Measurements from ENCODE around the gene BRIX1.
"Not testable (repeated sequence)": the region's sequence is repeated elsewhere in the genome, so short reads cannot be mapped to it uniquely, and the experiment has no call there.

BRIX1 gene

GRCh38 chr5:34944044-34944443 lies 28.5 kb downstream of the BRIX1 start:
- in situ Hi-C loops (cut with MboI; ENCODE audit: low pct_unique_long_range_greater_than_20kb, low sequenced_read_pairs), result no loop called here
- DNase-seq, result no peak

- in situ Hi-C loops (cut with MboI; ENCODE audit: low pct_unique_long_range_greater_than_20kb, low sequenced_read_pairs), result no loop called here
These were observed 29.0 kb downstream of the BRIX1 start for GRCh38 chr5:34944460-34945047.

GRCh38 chr5:34957321-34957720 lies 41.8 kb downstream of the BRIX1 start:
- no peak for DNase-seq
- in situ Hi-C loops (cut with MboI; ENCODE audit: low pct_unique_long_range_greater_than_20kb, low sequenced_read_pairs), result no loop called here

More at GRCh38 chr5:34944460-34945047, 29.0 kb downstream of the BRIX1 start:
- DNase-seq, result no peak

GRCh38 chr5:34957857-34958690 lies 42.6 kb downstream of the BRIX1 start:
- in situ Hi-C loops (cut with MboI; ENCODE audit: low pct_unique_long_range_greater_than_20kb, low sequenced_read_pairs), result no loop called here
- DNase-seq, result peak; percentile 40

DNA sequence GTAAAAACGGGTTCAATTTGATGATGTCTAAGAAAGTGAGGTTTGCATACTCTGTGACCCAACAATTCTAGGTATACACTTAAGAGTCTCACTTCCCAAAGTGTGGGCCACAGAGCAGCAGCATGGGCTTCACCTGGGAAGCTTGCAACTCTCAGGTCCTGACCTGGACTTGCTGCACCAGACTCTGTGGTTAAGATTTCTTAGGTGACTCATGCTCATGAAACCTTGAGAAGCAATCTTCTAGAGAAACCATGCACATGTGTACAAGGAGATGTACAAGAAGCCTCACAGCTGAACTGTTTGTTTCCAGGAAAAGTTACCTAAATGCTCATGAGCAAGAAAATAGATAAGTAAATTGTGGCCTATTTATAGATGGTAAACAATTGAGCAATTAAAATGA lies 43.8 kb downstream of the BRIX1 start:
- DNase-seq, result no peak
- in situ Hi-C loops (cut with MboI; ENCODE audit: low pct_unique_long_range_greater_than_20kb, low sequenced_read_pairs), result no loop called here

- DNase-seq, result no peak
- in situ Hi-C loops (cut with MboI; ENCODE audit: low pct_unique_long_range_greater_than_20kb, low sequenced_read_pairs), result no loop called here
These were observed 52.0 kb downstream of the BRIX1 start for GRCh38 chr5:34967540-34967939.

GRCh38 chr5:34968258-34968657 lies 52.7 kb downstream of the BRIX1 start:
- in situ Hi-C loops (cut with MboI; ENCODE audit: low pct_unique_long_range_greater_than_20kb, low sequenced_read_pairs), result no loop called here
- DNase-seq, result no peak

DNA sequence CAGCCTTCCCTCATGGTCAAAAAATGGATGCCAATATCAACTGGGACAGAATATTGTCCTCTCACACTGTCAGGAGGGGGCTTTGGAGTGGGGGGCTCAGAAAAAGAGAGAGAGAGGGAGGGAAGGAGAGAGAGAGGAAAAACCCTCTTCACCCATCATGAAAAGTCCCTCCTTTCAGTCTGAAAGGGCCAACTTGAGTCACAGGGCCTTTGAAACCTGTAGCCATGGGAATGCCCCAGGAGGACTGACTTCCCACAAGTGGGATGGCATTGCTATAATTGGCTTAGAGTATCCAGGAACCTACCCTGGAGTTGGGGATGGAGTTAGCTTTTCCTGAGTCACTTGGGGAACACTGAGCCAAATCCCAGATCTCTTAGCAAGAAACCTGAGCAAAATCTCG lies 55.0 kb downstream of the BRIX1 start:
- DNase-seq, result no peak
- in situ Hi-C loops (cut with MboI; ENCODE audit: low pct_unique_long_range_greater_than_20kb, low sequenced_read_pairs), result no loop called here

DNA sequence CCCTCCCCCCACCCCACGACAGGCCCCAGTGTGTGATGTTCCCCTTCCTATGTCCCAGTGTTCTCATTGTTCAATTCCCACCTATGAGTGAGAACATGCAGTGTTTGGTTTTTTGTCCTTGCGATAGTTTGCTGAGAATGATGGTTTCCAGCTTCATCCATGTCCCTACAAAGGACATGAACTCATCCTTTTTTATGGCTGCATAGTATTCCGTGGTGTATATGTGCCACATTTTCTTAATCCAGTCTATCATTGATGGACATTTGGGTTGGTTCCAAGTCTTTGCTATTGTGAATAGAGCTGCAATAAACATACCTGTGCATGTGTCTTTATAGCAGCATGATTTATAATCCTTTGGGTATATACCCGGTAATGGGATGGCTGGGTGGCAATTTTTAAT lies 56.1 kb downstream of the BRIX1 start:
- in situ Hi-C loops (cut with MboI; ENCODE audit: low pct_unique_long_range_greater_than_20kb, low sequenced_read_pairs); DNase-seq: not testable (repeated sequence)
